HepG2 (cell line): ENCODE results near the gene HSDL2. TPM values are rescaled to one million over a fixed set of nuclear protein-coding genes. Genes with fewer than 3 reads are reported as not detected.

Source experiments
- HINFP ChIP-seq: sonication (generic); formaldehyde crosslinking; IDR thresholded peaks from 2 replicates; pipeline ENCODE4 v1.4.0; 2020; ENCODE audit warnings: low read depth, mild to moderate bottlenecking, missing genetic modification reagents
- HNF1A ChIP-seq, 2 experiments: sonication (generic) in 1 of 2; formaldehyde crosslinking in 1 of 2; IDR thresholded peaks; 2 replicates each; pipeline versions ENCODE4 v1.4.0 to v1.6.1; 2016 to 2020; ENCODE audit warnings: borderline replicate concordance in 1 of 2, low read depth in 1 of 2, mild to moderate bottlenecking in 1 of 2, missing genetic modification reagents in 1 of 2
- IKZF1 ChIP-seq: fragments of 450-650 bp; IDR thresholded peaks from 2 replicates; pipeline ENCODE4 v1.7.1; 2016
- MTERF4 ChIP-seq: sonication (generic); formaldehyde crosslinking; IDR thresholded peaks from 2 replicates; pipeline ENCODE4 v1.8.0; 2023; ENCODE audit warnings: mild to moderate bottlenecking, missing genetic modification reagents
- REL ChIP-seq: sonication (generic); formaldehyde crosslinking; conservative IDR thresholded peaks from 2 replicates; pipeline ENCODE4 v1.8.0; 2022; ENCODE audit warnings: mild to moderate bottlenecking, missing genetic modification reagents, moderate library complexity
- ZBTB14 ChIP-seq: sonication (generic); formaldehyde crosslinking; IDR thresholded peaks from 2 replicates; pipeline ENCODE4 v1.4.0; 2020; ENCODE audit warnings: missing genetic modification reagents
- ZNF556 ChIP-seq: sonication (generic); formaldehyde crosslinking; IDR thresholded peaks from 2 replicates; pipeline ENCODE4 v1.4.0; 2020; ENCODE audit warnings: mild to moderate bottlenecking, missing genetic modification reagents, borderline replicate concordance
- ZNF589 ChIP-seq: sonication (generic); formaldehyde crosslinking; conservative IDR thresholded peaks from 2 replicates; pipeline ENCODE4 v1.8.0; 2022; ENCODE audit warnings: mild to moderate bottlenecking, moderate library complexity, missing genetic modification reagents
- polyA plus RNA-seq, 8 experiments: library from polyadenylated mRNA; depleted of rRNA in 3 of 8; stranded (reverse) in 7 of 8; unstranded in 1 of 8; fragments of >200 nt; fragmentation: Illumina TruSeq in 4 of 8; extraction: Trizol in 4 of 8; gene quantifications; 2 replicates each; pipeline versions ENCODE4 v1.2.1 to v1.2.3, GENCODE V29; 2011 to 2016; ENCODE audit warnings: low read depth in 4 of 8, missing spikeins in 1 of 8, mixed read lengths in 1 of 8; ENCODE audit not compliant: insufficient read depth in 1 of 8
- total RNA-seq, 5 experiments: library from RNA; depleted of rRNA; stranded (reverse); fragments of >200 nt; fragmentation: Illumina TruSeq; extraction: Trizol; gene quantifications; 2 replicates each; pipeline ENCODE4 v1.2.3, GENCODE V29; 2016; ENCODE audit warnings: low read depth in 1 of 5
- TF ChIP-seq, protein P1 (sequence below): sonication (generic); formaldehyde crosslinking; IDR thresholded peaks from 2 replicates; pipeline ENCODE4 v1.5.0; 2020; ENCODE audit warnings: mild to moderate bottlenecking, missing genetic modification reagents
- TF ChIP-seq, protein P2 (sequence below): IDR thresholded peaks from 2 replicates; pipeline ENCODE4 v1.4.0; 2020; ENCODE audit warnings: mild to moderate bottlenecking, missing genetic modification reagents

Gene HSDL2
- total and polyA plus RNA-seq, 2 of the 13 experiments (the other 11 are each of a cell fraction or from before 2014, with no cell fraction given): 55.3 to 80.2 TPM

DNA sequence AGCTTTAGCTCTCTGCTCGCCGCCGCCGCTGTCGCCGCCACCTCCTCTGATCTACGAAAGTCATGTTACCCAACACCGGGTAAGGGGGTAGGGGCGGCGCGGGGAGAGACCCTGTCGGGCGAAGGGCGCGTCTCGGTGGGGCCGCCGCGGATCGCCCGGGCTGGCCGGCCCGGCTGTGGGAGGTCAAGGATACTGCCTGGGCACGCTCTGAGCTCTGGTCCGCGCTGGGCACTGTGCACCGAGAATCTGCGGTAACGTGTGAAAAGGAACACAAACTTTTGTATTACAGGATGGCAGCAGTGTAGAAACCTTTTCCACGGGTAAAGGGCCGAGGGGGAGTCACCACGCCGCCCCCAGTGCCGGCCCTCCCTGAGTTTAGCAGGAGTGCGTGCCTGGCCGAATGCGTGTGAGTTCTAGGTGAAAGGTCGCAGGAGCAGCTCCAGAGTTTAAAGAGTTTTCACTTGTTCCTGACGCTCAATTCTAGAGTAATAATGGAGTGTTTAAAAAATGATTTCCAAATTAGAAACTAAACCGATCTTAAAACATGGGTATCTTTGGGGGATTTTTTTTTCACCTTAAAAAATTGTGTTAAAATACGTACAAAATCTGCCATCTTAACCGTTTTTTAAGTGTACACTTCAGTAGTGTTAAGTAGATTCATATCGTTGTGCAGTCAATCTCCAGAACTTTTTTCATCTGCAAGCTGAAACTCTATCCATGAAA lies at the start of gene HSDL2 (continued):
- TF ChIP-seq, protein P1, sequence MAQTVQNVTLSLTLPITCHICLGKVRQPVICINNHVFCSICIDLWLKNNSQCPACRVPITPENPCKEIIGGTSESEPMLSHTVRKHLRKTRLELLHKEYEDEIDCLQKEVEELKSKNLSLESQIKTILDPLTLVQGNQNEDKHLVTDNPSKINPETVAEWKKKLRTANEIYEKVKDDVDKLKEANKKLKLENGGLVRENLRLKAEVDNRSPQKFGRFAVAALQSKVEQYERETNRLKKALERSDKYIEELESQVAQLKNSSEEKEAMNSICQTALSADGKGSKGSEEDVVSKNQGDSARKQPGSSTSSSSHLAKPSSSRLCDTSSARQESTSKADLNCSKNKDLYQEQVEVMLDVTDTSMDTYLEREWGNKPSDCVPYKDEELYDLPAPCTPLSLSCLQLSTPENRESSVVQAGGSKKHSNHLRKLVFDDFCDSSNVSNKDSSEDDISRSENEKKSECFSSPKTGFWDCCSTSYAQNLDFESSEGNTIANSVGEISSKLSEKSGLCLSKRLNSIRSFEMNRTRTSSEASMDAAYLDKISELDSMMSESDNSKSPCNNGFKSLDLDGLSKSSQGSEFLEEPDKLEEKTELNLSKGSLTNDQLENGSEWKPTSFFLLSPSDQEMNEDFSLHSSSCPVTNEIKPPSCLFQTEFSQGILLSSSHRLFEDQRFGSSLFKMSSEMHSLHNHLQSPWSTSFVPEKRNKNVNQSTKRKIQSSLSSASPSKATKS: no peak
- TF ChIP-seq HINFP (CRISPR knock-in tag): no peak
- no peak for TF ChIP-seq HNF1A (IDR thresholded peaks at IDR 0.05; ENCODE audit: low read depth)
- TF ChIP-seq HNF1A (CRISPR knock-in tag; IDR thresholded peaks at IDR 0.05; ENCODE audit: borderline replicate concordance): no peak
- TF ChIP-seq, protein P2, sequence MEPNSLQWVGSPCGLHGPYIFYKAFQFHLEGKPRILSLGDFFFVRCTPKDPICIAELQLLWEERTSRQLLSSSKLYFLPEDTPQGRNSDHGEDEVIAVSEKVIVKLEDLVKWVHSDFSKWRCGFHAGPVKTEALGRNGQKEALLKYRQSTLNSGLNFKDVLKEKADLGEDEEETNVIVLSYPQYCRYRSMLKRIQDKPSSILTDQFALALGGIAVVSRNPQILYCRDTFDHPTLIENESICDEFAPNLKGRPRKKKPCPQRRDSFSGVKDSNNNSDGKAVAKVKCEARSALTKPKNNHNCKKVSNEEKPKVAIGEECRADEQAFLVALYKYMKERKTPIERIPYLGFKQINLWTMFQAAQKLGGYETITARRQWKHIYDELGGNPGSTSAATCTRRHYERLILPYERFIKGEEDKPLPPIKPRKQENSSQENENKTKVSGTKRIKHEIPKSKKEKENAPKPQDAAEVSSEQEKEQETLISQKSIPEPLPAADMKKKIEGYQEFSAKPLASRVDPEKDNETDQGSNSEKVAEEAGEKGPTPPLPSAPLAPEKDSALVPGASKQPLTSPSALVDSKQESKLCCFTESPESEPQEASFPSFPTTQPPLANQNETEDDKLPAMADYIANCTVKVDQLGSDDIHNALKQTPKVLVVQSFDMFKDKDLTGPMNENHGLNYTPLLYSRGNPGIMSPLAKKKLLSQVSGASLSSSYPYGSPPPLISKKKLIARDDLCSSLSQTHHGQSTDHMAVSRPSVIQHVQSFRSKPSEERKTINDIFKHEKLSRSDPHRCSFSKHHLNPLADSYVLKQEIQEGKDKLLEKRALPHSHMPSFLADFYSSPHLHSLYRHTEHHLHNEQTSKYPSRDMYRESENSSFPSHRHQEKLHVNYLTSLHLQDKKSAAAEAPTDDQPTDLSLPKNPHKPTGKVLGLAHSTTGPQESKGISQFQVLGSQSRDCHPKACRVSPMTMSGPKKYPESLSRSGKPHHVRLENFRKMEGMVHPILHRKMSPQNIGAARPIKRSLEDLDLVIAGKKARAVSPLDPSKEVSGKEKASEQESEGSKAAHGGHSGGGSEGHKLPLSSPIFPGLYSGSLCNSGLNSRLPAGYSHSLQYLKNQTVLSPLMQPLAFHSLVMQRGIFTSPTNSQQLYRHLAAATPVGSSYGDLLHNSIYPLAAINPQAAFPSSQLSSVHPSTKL: peak; percentile 19; the same call in 1 of the 2 replicates
- TF ChIP-seq IKZF1: no peak
- TF ChIP-seq ZNF556 (CRISPR knock-in tag): no peak
- TF ChIP-seq REL (CRISPR knock-in tag): no peak
- no peak for TF ChIP-seq ZBTB14
- TF ChIP-seq ZNF589 (CRISPR knock-in tag): 0 out of 2 replicates have a peak, but pooled peaks have one; percentile 44
- TF ChIP-seq MTERF4: no peak
